ENCODE results near the gene ORAI3. TPM values are rescaled to one million over a fixed set of nuclear protein-coding genes. Genes with fewer than 3 reads are reported as not detected.

The ORAI3 gene
- polyA plus RNA-seq, 1 of the 3 experiments (the other 2 are of a cell fraction): 29.0 TPM

- H3K9me2 ChIP-seq: no peaks in the 10 kb centered on the region
- peaks cover 4% of the 10 kb centered on the region; the same call in 1 of the 2 replicates for H3K79me2 ChIP-seq (ENCODE audit: insufficient read depth)
- TF ChIP-seq, protein P1, sequence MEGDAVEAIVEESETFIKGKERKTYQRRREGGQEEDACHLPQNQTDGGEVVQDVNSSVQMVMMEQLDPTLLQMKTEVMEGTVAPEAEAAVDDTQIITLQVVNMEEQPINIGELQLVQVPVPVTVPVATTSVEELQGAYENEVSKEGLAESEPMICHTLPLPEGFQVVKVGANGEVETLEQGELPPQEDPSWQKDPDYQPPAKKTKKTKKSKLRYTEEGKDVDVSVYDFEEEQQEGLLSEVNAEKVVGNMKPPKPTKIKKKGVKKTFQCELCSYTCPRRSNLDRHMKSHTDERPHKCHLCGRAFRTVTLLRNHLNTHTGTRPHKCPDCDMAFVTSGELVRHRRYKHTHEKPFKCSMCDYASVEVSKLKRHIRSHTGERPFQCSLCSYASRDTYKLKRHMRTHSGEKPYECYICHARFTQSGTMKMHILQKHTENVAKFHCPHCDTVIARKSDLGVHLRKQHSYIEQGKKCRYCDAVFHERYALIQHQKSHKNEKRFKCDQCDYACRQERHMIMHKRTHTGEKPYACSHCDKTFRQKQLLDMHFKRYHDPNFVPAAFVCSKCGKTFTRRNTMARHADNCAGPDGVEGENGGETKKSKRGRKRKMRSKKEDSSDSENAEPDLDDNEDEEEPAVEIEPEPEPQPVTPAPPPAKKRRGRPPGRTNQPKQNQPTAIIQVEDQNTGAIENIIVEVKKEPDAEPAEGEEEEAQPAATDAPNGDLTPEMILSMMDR (IDR thresholded peaks at IDR 0.05): no peak
- TF ChIP-seq, protein P2, sequence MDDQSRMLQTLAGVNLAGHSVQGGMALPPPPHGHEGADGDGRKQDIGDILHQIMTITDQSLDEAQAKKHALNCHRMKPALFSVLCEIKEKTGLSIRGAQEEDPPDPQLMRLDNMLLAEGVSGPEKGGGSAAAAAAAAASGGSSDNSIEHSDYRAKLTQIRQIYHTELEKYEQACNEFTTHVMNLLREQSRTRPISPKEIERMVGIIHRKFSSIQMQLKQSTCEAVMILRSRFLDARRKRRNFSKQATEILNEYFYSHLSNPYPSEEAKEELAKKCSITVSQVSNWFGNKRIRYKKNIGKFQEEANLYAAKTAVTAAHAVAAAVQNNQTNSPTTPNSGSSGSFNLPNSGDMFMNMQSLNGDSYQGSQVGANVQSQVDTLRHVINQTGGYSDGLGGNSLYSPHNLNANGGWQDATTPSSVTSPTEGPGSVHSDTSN (IDR thresholded peaks at IDR 0.05): no peak
- TF ChIP-seq ELF1 (IDR thresholded peaks at IDR 0.05) (no peak), RXRA (IDR thresholded peaks at IDR 0.05; ENCODE audit: borderline replicate concordance, low read depth) (no peak), FOXM1 (IDR thresholded peaks at IDR 0.05; ENCODE audit: low read depth) (no peak), USF2 (IDR thresholded peaks at IDR 0.05; ENCODE audit: borderline replicate concordance, low read depth, low read length) (no peak), TEAD4 (IDR thresholded peaks at IDR 0.05; ENCODE audit: borderline replicate concordance, insufficient read depth) (no peak), MXI1 (IDR thresholded peaks at IDR 0.05; ENCODE audit: low read depth, low read length) (no peak), NRF1 (IDR thresholded peaks at IDR 0.05; ENCODE audit: low read depth, low read length) (no peak), RCOR1 (IDR thresholded peaks at IDR 0.05; ENCODE audit: low read length) (no peak), MAX (IDR thresholded peaks at IDR 0.05; ENCODE audit: low read depth) (no peak), SIN3A (IDR thresholded peaks at IDR 0.05; ENCODE audit: borderline replicate concordance, low read depth, low read length) (no peak), FOXJ3 (CRISPR knock-in tag; IDR thresholded peaks at IDR 0.05) (no peak), RAD21 (IDR thresholded peaks at IDR 0.05; ENCODE audit: low read length) (no peak)
- TF ChIP-seq, protein P3, sequence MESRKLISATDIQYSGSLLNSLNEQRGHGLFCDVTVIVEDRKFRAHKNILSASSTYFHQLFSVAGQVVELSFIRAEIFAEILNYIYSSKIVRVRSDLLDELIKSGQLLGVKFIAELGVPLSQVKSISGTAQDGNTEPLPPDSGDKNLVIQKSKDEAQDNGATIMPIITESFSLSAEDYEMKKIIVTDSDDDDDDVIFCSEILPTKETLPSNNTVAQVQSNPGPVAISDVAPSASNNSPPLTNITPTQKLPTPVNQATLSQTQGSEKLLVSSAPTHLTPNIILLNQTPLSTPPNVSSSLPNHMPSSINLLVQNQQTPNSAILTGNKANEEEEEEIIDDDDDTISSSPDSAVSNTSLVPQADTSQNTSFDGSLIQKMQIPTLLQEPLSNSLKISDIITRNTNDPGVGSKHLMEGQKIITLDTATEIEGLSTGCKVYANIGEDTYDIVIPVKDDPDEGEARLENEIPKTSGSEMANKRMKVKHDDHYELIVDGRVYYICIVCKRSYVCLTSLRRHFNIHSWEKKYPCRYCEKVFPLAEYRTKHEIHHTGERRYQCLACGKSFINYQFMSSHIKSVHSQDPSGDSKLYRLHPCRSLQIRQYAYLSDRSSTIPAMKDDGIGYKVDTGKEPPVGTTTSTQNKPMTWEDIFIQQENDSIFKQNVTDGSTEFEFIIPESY (IDR thresholded peaks at IDR 0.05; ENCODE audit: borderline replicate concordance, low read depth): no peak
- H3K4me1 ChIP-seq (ENCODE audit: control insufficient read depth in 1 of 2, insufficient read depth in 2 of 2, low read depth in 1 of 2, low read length in 1 of 2): peaks cover 12 to 21% of the 10 kb centered on the region in 2 experiments; a peak in 3 of 4 replicates
- H3K4me2 ChIP-seq: no peak overlapping the region
- POLR2A ChIA-PET: no interaction called here
- H2AFZ ChIP-seq (ENCODE audit: low read depth): no peak overlapping the region
- no peak overlapping the region for H3K9ac ChIP-seq
- H3F3A ChIP-seq (replicated peaks; ENCODE audit: insufficient read depth): peaks cover 24% of the 10 kb centered on the region
- no peaks in the 10 kb centered on the region for H4K20me1 ChIP-seq (ENCODE audit: insufficient read depth)
- CTCF ChIA-PET: interaction anchor here (0.8 to 4.6 kb wide), 6 partner anchors 14 to 95 kb away, joined by 3 to 74 read pairs (median 4); no protein-coding TSS in a partner anchor
- no peaks in the 10 kb centered on the region for H3K36me3 ChIP-seq (replicated peaks in 1 of 2; ENCODE audit: control insufficient read depth in 1 of 2, insufficient read depth in 2 of 2, low read length in 1 of 2)
- H3K9me3 ChIP-seq: no peaks in the 10 kb centered on the region
- H3K4me3 ChIP-seq (ENCODE audit: low read depth in 2 of 2, low read length in 1 of 2): no peak overlapping the region
- no peaks in the 10 kb centered on the region for H3K27me3 ChIP-seq (ENCODE audit: insufficient read depth)
- no peak overlapping the region for H3K27ac ChIP-seq (ENCODE audit: low read depth in 2 of 2, low read length in 1 of 2)
- DNase-seq: no peak
- 98% methylated on average over 5 of the region's 5 CpGs for WGBS (ENCODE audit: low lambda C conversion rate)
Measured at GRCh38 chr16:30900588-30900987, 48.3 kb upstream of the ORAI3 start.
